ENCODE measurements around the gene PMAIP1.
"Not testable (repeated sequence)": the region's sequence is repeated elsewhere in the genome, so short reads cannot be mapped to it uniquely, and the experiment has no call there.

PMAIP1 gene

GRCh38 chr18:59899298-59900221 lies at the start of gene PMAIP1:
Gene PMAIP1, plus strand, starts transcription at chr18:59899996. Its CDS starts 182 bp downstream, at chr18:59900178.
- peak; percentile 74 for DNase-seq (ENCODE audit: low read depth)

DNA sequence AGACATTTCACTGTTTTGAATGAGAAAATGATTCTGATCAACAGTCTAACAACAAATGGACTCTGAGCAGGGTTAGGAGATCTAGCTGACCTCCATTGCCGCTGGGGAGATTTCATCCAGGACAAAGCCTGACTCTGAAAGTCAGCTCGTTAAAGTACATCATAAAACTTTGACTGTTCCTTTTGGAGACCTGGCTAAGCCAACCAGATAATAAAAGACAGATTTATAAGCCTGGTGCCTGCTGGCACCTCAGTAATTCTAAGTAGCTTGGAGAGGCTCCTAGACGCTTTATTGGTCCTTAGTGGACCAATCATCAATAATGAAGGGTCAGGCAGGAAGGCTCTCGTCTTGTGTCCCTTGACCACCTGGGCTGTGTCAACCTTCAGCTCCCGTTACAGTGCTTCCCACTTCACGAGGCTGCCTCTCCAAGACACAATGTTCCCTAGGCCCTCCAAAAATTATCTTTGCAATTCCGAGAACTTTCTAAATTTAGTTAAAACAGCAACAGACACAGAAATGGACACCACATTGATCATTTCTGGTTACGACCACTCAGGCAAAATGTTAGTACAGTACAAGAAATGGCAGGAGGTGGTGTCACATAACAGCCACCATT lies 47.9 kb upstream of the PMAIP1 start:
- DNase-seq (ENCODE audit: low read depth): no peak

DNA sequence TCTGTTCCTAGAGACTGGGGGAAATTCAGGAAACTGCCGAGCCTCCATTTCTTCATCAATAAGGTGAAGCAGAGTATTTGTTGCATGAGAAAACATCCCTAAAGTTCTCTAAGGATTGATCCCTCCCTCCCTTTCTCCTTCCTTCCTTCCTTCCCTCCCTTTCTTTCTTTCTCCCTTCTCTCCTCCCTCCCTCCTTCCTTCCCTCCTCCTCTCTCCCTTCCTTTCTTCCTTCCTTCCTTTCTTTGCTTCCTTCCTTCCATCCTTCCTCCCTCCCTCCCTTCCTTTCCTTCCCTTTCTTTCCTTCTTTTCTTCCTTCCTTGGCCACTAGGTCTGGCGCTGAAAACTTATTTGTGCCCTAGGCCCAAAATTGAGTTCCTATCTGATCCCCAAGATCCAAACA lies 47.2 kb upstream of the PMAIP1 start:
- no peak for DNase-seq (ENCODE audit: low read depth)

- no peak for DNase-seq (ENCODE audit: low read depth)
These were observed 46.4 kb upstream of the PMAIP1 start for GRCh38 chr18:59853380-59853779.

GRCh38 chr18:59853988-59854387 lies 45.8 kb upstream of the PMAIP1 start:
- DNase-seq (ENCODE audit: low read depth): not testable (repeated sequence)

GRCh38 chr18:59861009-59861408 lies 38.8 kb upstream of the PMAIP1 start:
- no peak for DNase-seq (ENCODE audit: low read depth)

GRCh38 chr18:59861963-59862819 lies 37.6 kb upstream of the PMAIP1 start:
- DNase-seq (ENCODE audit: low read depth): no peak

DNA sequence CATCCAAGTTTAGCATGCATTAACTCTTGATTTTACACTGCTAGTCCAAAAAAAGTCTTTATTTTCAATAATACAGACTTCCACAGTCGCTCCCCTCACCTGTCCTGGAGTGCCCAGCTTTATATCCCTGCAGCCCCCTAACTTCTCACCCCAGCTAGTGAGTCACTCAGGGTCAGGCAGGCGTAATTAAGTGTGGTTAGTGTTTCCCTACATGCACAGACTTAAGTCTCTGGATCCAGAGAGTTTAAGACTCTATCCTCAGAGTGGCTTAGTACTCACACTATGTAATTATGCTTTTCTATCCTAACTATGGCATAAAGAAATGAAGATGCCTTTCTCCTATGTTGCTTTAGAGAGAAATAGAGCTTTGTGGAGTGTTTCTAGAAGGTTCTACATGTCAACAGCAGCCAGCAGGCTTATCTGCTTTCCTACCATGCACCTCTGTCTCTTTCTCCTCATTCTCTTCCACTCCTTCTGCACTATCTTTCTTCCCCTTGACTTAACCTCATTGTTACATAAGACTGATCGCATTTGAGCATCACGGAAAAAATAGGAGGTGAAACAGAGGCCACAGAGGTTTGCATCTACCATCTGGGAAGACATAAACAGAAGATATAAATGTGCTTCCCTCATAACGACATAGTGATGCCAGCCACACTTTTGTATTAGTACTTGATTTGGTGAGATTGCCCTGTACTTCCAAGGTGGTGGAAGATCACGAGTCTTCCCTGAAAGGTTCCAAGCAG lies 34.4 kb upstream of the PMAIP1 start:
- no peak for DNase-seq (ENCODE audit: low read depth)

DNA sequence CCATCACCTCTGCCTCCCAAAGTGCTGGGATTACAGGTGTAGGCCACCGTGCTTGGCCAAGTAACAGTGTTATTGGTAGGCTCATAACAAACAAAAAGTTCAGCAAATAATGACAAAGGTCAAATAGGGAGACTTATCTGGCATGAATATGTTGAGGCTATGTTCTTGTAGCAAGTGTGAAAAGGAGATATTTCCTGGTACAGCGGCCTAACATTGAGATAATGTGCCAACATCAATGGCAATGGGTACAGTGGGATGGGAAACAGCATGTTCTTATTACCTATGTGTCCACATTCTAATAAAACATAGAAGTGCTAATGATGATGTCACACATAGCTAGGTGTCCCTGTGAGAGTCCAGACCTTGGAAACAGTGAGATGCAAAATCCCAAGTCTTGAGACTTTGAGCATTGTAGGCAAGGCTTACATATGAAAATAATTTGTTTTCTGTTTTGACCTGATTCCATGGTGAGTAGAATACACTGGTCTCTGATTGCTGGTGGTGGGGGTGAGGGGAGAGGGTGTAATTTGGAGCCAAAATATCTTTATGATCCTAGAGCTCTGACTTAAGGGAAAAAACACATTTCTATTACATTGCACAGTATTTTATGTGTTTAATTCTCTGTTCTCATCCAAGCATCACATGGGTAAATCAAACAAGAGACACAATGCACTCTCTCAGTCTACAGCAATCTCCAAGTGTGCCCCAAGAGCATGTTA lies 33.1 kb upstream of the PMAIP1 start:
- no peak for DNase-seq (ENCODE audit: low read depth)

GRCh38 chr18:59867337-59868104 lies 32.3 kb upstream of the PMAIP1 start:
- DNase-seq (ENCODE audit: low read depth): no peak

GRCh38 chr18:59870623-59871130 lies 29.1 kb upstream of the PMAIP1 start:
- DNase-seq (ENCODE audit: low read depth): no peak

DNA sequence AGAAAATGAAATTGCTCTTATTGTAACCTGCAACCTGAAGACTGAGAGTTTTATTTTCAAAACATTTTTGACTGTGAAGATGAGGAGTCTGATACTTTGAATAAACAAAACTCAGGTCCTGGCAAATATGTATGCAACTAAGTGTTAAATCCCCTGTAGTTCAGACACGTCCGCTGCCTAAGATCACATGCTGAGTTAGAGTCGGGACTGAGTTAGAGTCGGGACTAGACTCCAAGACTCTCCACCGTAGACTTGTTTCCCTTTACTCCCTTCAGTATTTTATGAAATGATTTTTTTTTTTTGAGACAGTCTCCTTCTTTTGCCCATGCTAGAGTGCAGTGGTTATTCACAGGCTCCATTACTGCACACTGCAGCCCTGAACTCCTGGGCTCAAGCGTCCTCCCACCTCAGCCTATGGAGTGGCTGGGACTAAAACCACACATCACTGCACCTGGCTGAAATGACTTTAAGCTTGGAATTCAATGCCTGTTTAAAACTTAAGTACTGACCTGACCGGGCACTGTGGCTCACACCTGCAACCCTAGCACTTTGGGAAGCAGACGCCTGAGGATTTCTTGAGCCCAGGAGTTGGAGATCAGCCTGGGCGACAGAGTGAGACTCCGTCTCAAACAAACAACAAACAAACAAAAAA lies 28.0 kb upstream of the PMAIP1 start:
- DNase-seq (ENCODE audit: low read depth): no peak

- no peak for DNase-seq (ENCODE audit: low read depth)
These were observed 26.2 kb upstream of the PMAIP1 start for GRCh38 chr18:59873641-59874040.

DNA sequence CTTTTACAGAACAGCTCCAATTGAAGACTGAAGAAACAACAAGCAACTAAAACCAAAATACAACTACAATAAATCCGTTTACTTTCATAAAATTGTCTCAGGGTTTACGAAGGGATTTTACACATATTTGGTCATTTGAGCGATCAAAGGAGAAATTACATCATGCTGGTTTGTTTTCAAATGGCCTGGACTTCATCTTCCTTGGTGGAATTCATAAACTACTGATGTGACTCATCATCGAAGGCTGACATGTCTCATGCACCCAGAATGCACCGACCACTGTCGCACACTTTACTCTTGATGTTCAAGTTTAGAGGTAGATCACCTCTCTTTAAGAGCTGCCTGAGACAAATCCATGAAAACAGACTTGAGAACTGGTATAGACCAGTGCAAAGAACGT lies 25.6 kb upstream of the PMAIP1 start:
- DNase-seq (ENCODE audit: low read depth): no peak

DNA sequence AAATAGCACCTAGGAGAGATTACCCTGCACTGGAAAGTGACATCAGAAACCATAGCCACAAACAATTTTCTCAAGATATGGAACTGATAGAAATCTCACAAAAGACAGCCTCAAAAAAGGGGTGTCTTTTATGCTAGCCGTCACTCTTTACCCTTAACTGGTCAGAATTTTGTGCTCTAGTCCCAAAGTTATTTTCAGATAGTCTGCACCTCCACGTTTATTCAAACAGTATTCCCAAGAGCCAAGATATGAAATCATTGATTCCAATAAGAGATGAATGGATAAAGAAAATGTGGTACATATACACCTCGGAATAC lies 23.5 kb upstream of the PMAIP1 start:
- DNase-seq (ENCODE audit: low read depth): no peak

- DNase-seq (ENCODE audit: low read depth): no peak
These were observed 22.4 kb upstream of the PMAIP1 start for GRCh38 chr18:59877361-59877760.

- no peak for DNase-seq (ENCODE audit: low read depth)
These were observed 21.2 kb upstream of the PMAIP1 start for GRCh38 chr18:59878644-59879043.

DNA sequence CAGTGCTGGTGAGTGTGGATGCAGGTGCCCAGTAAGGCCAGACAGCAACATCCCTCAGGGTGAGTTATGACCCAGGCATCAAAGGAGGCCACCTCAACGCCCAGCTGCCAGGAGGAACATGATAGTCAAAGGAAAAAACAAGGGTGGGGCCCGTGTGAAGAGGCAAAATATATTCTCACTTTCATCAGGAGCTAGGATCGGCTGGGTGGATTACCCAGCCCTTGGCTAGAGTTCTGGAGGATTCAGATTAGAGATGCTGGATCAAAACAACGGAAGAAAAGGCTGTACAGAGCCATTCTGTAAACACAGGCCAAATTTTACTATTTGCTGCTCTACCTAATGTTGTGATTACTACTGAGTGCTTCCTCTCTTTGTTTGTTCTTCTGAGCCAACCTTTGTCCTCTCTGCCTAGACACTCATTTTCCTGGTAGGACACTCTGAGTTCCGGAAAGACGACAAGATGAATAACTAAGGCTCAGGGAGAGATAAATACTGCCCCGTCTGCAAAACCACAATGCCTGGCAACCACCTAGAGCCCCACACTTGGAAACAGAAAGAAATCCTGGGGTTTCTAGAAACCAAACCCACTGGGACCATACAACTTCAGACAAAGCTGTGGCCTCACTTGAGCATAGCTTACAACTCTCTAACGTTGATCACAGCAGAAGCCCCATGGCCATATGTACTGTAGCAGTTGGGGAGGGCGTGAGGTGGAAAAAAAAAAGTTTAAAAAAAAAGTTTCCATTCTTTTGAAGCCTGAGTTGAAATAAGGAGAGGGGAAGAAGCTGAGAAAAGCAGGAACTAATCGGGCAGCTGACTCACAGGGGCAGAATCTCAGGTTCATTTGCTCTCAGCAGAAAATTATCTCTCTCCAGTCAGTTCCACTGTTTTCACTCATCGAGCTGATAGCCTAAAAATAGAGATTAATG lies 17.8 kb upstream of the PMAIP1 start:
- DNase-seq (ENCODE audit: low read depth): no peak

GRCh38 chr18:59884351-59884750 lies 15.4 kb upstream of the PMAIP1 start:
- no peak for DNase-seq (ENCODE audit: low read depth)

All from activated T-helper 1 cell treated with Interleukin-2 at 50 U/mL for 16 hours (primary cell).